A549 (cell line): ENCODE measurements around the gene SKIC2.

ENCODE experiments used
- MYC ChIP-seq: IDR thresholded peaks from 2 replicates; pipeline ENCODE4 v1.6.1; 2012; ENCODE audit warnings: mild to moderate bottlenecking, inconsistent platforms, low read length, improper control_type of control experiment, borderline replicate concordance
- POLR2A ChIP-seq: IDR thresholded peaks from 2 replicates; pipeline ENCODE4 v1.6.1; 2012; ENCODE audit warnings: mild to moderate bottlenecking, low read length
- RAD21 ChIP-seq, 2 experiments: fragments of >200 bp in 1 of 2; sonication (Bioruptor Twin) in 1 of 2; formaldehyde crosslinking in 1 of 2; IDR thresholded peaks in 1 of 2; conservative IDR thresholded peaks in 1 of 2; 2 replicates in 1 of 2; 3 replicates in 1 of 2; pipeline ENCODE4 v1.6.1; 2012 to 2018; ENCODE audit warnings: inconsistent platforms in 1 of 2
- TF ChIP-seq, protein P1 (sequence below): fragments of >200 bp; sonication (Bioruptor Twin); formaldehyde crosslinking; IDR thresholded peaks from 3 replicates; pipeline ENCODE4 v1.5.1; 2016

DNA sequence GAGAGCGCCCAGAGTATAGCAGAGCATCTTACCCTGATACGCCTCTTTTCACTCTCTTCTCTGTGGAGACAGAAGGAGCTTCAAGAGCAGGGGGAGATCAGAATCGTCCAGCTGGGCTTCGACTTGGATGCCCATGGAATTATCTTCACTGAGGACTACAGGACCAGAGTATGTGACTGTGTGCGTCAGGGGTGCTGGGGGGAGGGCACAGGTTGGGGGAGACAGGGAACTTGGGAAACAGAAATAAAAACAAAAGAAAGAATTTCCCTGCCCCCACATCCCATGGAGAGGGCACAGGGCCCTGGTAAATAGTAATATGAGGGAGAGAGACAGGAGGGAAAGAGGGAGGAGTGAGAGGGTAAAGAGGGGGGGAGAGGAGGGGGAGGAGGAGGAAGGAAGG lies 19.9 kb downstream of the SKIC2 start:
- TF ChIP-seq POLR2A (no peak), RAD21 (conservative IDR thresholded peaks at IDR 0.05 in 1 of 2, IDR thresholded peaks at IDR 0.05 in 1 of 2) (no peak), MYC (no peak)
- TF ChIP-seq, protein P1, sequence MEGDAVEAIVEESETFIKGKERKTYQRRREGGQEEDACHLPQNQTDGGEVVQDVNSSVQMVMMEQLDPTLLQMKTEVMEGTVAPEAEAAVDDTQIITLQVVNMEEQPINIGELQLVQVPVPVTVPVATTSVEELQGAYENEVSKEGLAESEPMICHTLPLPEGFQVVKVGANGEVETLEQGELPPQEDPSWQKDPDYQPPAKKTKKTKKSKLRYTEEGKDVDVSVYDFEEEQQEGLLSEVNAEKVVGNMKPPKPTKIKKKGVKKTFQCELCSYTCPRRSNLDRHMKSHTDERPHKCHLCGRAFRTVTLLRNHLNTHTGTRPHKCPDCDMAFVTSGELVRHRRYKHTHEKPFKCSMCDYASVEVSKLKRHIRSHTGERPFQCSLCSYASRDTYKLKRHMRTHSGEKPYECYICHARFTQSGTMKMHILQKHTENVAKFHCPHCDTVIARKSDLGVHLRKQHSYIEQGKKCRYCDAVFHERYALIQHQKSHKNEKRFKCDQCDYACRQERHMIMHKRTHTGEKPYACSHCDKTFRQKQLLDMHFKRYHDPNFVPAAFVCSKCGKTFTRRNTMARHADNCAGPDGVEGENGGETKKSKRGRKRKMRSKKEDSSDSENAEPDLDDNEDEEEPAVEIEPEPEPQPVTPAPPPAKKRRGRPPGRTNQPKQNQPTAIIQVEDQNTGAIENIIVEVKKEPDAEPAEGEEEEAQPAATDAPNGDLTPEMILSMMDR: no peak
